ENCODE measurements around the gene ASTN2.

ASTN2 gene

DNA sequence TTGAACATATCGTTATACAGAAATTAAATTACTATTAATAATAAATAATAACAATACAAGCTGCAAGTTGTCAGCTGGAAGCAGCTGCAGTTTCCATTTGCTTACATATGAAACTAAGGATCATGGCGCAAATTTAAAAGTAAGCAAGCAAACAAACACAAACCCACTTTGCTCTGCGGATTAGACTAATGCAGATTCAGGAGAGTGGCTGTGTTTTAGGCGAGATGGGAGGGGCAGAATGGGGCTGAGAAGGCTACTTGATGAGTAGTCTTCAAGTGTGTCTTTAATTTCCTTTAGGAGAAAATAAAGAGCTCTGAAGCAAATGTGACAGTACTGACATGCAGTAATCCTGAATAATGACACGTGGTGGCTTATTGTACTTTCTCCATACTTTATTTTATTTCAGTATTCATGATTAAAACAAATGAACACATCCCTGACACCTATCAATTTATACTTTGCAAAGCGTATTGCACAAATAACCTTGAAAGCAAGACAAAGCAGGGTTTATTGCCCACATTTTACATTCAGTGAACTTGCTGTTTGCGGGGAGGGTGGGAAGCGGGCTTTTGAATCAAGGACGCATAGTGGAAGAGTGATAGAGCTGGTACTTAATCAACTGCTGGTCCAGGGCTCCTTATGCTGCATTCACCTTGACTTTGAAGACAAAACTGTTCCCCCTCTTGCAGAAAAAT, 949.1 kb downstream of the ASTN2 start:
- ATAC-seq (ENCODE audit: insufficient read depth, low read depth) (no peak), DNase-seq (no peak)
- Histone ChIP-seq H3K9ac (ENCODE audit: low read depth, low read length) (no peak overlapping the region), H3K4me2 (ENCODE audit: insufficient read depth, low read length) (no peak overlapping the region), H3K79me2 (ENCODE audit: insufficient read depth, low read length) (no peaks in the 10 kb centered on the region), H3K27me3 (ENCODE audit: insufficient read depth, low read length, poor library complexity) (no peaks in the 10 kb centered on the region), H3K36me3 (ENCODE audit: insufficient read depth, low read length) (no peaks in the 10 kb centered on the region), H2AFZ (ENCODE audit: low read depth, low read length) (no peak overlapping the region), H3K4me1 (ENCODE audit: insufficient read depth, low read length) (no peaks in the 10 kb centered on the region), H3K9me3 (ENCODE audit: insufficient read depth, low read length, severe bottlenecking) (no peaks in the 10 kb centered on the region), H3K4me3 (ENCODE audit: low read depth in 1 of 2, low read length in 2 of 2) (no peak overlapping the region), H4K20me1 (ENCODE audit: insufficient read depth, low read length) (no peaks in the 10 kb centered on the region), H3K27ac (ENCODE audit: low read length) (no peak overlapping the region)
- TF ChIP-seq EZH2 (IDR thresholded peaks at IDR 0.05; ENCODE audit: borderline replicate concordance, low read depth, low read length, severe bottlenecking), result no peak
- TF ChIP-seq, protein P1, sequence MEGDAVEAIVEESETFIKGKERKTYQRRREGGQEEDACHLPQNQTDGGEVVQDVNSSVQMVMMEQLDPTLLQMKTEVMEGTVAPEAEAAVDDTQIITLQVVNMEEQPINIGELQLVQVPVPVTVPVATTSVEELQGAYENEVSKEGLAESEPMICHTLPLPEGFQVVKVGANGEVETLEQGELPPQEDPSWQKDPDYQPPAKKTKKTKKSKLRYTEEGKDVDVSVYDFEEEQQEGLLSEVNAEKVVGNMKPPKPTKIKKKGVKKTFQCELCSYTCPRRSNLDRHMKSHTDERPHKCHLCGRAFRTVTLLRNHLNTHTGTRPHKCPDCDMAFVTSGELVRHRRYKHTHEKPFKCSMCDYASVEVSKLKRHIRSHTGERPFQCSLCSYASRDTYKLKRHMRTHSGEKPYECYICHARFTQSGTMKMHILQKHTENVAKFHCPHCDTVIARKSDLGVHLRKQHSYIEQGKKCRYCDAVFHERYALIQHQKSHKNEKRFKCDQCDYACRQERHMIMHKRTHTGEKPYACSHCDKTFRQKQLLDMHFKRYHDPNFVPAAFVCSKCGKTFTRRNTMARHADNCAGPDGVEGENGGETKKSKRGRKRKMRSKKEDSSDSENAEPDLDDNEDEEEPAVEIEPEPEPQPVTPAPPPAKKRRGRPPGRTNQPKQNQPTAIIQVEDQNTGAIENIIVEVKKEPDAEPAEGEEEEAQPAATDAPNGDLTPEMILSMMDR (IDR thresholded peaks at IDR 0.05; ENCODE audit: borderline replicate concordance, extremely low read depth, low read length, poor library complexity, severe bottlenecking), result no peak

DNA sequence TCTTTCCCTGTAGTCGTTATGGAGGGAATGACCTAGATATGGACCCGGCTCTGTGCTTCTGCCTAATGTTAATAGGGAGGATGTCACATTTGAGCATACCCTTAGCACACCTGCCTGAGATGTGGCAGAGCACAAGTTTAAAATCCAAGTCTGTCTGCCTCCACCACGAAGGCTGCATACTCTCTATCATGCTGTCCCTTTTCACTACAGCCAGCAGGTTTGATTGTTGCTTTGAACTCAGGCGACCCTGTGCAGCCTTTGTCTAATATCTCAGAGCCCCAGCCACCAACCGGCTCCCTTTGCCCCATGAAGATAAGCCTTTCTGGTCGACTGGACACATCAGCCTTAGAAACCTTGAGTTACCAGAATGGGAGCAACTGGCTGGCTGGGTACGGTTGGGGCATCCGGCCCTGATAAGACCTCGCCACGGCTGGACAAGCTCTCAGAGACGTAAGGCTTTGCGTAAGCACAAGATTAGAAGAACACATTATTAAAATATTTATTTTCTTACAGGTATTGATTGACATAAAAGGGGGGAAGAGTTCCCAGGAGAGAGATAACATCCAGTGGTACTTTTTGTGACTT, 949.8 kb downstream of the ASTN2 start:
- DNase-seq, result no peak

DNA sequence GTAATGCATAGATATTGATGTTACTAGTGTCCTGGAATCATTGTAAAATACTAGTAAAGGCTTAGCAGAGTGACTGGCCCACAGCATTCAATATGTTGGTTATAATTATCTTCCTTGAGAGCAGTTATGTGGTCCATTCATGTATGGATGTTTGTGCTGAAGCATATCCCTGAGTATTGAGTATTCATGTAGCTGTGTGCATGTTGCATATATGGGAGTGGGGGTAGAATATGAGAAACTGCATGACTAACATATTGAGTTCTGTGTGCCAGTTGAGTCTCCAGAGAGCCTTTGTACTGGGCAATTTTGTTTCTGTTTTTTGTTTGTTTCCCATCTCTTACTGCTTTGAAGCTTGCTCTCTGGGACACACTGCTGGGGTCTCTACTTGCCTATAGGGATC, 950.4 kb downstream of the ASTN2 start:
- H3K9me3 ChIP-seq (ENCODE audit: insufficient read depth, low read length, severe bottlenecking), result no peaks in the 10 kb centered on the region
- H3K4me1 ChIP-seq (ENCODE audit: insufficient read depth, low read length), result no peaks in the 10 kb centered on the region
- no peaks in the 10 kb centered on the region for H3K27me3 ChIP-seq (ENCODE audit: insufficient read depth, low read length, poor library complexity)
- no peaks in the 10 kb centered on the region for H3K36me3 ChIP-seq (ENCODE audit: insufficient read depth, low read length)
- no peaks in the 10 kb centered on the region for H4K20me1 ChIP-seq (ENCODE audit: insufficient read depth, low read length)
- no peaks in the 10 kb centered on the region for H3K79me2 ChIP-seq (ENCODE audit: insufficient read depth, low read length)
- H3K9ac ChIP-seq (ENCODE audit: low read depth, low read length), result no peak overlapping the region
- H2AFZ ChIP-seq (ENCODE audit: low read depth, low read length), result no peak overlapping the region
- no peak overlapping the region for H3K4me3 ChIP-seq (ENCODE audit: low read depth in 1 of 2, low read length in 2 of 2)
- no peak overlapping the region for H3K4me2 ChIP-seq (ENCODE audit: insufficient read depth, low read length)
- ATAC-seq (ENCODE audit: insufficient read depth, low read depth) (no peak), DNase-seq (no peak)
- no peak for TF ChIP-seq EZH2 (IDR thresholded peaks at IDR 0.05; ENCODE audit: borderline replicate concordance, low read depth, low read length, severe bottlenecking)
- TF ChIP-seq, protein P1 (IDR thresholded peaks at IDR 0.05; ENCODE audit: borderline replicate concordance, extremely low read depth, low read length, poor library complexity, severe bottlenecking), result no peak
- no peak overlapping the region for H3K27ac ChIP-seq (ENCODE audit: low read length)

More for the DNA sequence above, 949.8 kb downstream of the ASTN2 start:
- no peak overlapping the region for H2AFZ ChIP-seq (ENCODE audit: low read depth, low read length)
- no peaks in the 10 kb centered on the region for H4K20me1 ChIP-seq (ENCODE audit: insufficient read depth, low read length)
- H3K4me1 ChIP-seq (ENCODE audit: insufficient read depth, low read length), result no peaks in the 10 kb centered on the region
- no peak overlapping the region for H3K9ac ChIP-seq (ENCODE audit: low read depth, low read length)
- no peak overlapping the region for H3K4me2 ChIP-seq (ENCODE audit: insufficient read depth, low read length)
- no peak overlapping the region for H3K4me3 ChIP-seq (ENCODE audit: low read depth in 1 of 2, low read length in 2 of 2)
- H3K79me2 ChIP-seq (ENCODE audit: insufficient read depth, low read length), result no peaks in the 10 kb centered on the region
- H3K27me3 ChIP-seq (ENCODE audit: insufficient read depth, low read length, poor library complexity), result no peaks in the 10 kb centered on the region
- ATAC-seq (ENCODE audit: insufficient read depth, low read depth), result no peak
- no peak overlapping the region for H3K27ac ChIP-seq (ENCODE audit: low read length)
- no peaks in the 10 kb centered on the region for H3K36me3 ChIP-seq (ENCODE audit: insufficient read depth, low read length)
- no peak for TF ChIP-seq EZH2 (IDR thresholded peaks at IDR 0.05; ENCODE audit: borderline replicate concordance, low read depth, low read length, severe bottlenecking)
- TF ChIP-seq, protein P1 (IDR thresholded peaks at IDR 0.05; ENCODE audit: borderline replicate concordance, extremely low read depth, low read length, poor library complexity, severe bottlenecking), result no peak
- no peaks in the 10 kb centered on the region for H3K9me3 ChIP-seq (ENCODE audit: insufficient read depth, low read length, severe bottlenecking)

Data from DND-41 (cell line).